ENCODE measurements around the gene BOC.

BOC gene

GRCh38 chr3:113310960-113311359 lies 99.6 kb downstream of the BOC start:
- DNase-seq (ENCODE audit: extremely low spot score, insufficient read length, low read depth) (no peak), FAIRE-seq (no peak)

- DNase-seq (ENCODE audit: extremely low spot score, insufficient read length, low read depth) (no peak), FAIRE-seq (no peak)
Observed at GRCh38 chr3:113312416-113312815, 101.1 kb downstream of the BOC start.

GRCh38 chr3:113314923-113315322 lies 103.6 kb downstream of the BOC start:
- FAIRE-seq (no peak), DNase-seq (ENCODE audit: extremely low spot score, insufficient read length, low read depth) (no peak)

DNA sequence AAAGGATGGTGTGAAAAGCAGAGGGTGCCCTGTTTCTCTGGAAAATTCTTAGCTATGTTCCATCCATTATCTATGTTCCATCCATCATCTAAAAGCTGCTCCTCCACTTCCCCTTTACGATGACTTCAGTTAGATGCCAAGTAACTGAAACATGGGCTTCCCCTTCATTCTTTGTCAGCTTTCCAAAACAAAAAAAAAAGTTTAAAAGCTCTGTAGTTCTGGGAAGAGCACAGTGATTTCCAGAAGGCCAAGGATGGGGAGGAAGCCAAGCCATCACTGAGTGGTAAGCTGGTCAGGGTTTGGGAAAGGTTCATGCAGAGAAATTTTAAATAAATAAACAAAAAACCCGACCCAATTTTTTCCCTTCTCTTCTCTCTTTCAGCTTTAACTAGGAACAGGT lies 118.4 kb downstream of the BOC start:
- DNase-seq (ENCODE audit: extremely low spot score, insufficient read length, low read depth) (no peak), FAIRE-seq (no peak)

DNA sequence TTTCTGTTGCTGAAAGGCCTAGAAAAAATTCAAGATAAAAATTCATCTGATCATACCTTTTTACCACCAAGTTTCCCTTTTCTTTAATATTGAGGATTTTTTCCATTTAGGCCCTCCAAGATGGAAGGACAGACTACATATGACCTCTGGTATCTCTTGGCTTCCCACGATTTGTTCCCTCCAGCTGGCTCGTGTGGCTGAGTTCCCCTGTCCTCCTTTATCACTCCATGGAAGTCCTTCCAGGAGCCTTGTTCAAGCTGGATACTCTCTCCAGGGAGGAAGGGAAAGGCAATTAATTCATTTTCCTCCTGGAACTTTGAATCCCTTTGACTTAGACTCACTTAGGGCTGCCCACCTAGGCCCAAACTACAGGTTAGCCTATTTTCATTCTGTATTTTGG lies 119.4 kb downstream of the BOC start:
- FAIRE-seq (no peak), DNase-seq (ENCODE audit: extremely low spot score, insufficient read length, low read depth) (no peak)

DNA sequence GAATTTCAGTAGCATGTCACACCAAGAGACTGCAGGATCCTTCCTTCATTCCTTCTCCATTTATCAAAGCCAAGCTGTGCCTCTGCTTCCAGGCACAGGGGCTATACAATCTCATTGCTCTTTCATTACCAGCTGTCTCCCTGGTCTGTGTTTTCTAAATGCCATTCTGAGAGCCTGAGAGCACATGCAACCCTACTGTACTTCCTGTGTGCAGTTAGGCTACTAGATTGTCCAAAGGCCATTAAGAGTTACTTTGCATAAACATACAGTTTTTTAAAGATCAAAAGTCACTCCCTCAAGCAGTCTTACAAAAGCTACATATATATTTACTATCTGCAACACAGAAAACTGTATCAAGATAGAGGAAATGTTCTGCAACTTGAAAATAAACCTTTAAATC lies 119.8 kb downstream of the BOC start:
- FAIRE-seq, result no peak

More for the DNA sequence above, 119.8 kb downstream of the BOC start:
- DNase-seq (ENCODE audit: extremely low spot score, insufficient read length, low read depth), result no peak
